HS-5 (cell line): ENCODE measurements around the gene FNDC1.

Experiments
- DNase-seq: peaks from one replicate; pipeline ENCODE4 v3.0.0-alpha.2; 2012; ENCODE audit warnings: low read depth

FNDC1 gene

GRCh38 chr6:159161839-159162238 lies 7.4 kb upstream of the FNDC1 start:
- DNase-seq, result no peak

GRCh38 chr6:159163901-159164370 lies 5.3 kb upstream of the FNDC1 start:
- DNase-seq, result no peak

- no peak for DNase-seq
These were observed 536 bp upstream of the FNDC1 start for GRCh38 chr6:159168536-159169192.

GRCh38 chr6:159169557-159170332 lies 545 bp downstream of the FNDC1 start:
- DNase-seq, result no peak

DNA sequence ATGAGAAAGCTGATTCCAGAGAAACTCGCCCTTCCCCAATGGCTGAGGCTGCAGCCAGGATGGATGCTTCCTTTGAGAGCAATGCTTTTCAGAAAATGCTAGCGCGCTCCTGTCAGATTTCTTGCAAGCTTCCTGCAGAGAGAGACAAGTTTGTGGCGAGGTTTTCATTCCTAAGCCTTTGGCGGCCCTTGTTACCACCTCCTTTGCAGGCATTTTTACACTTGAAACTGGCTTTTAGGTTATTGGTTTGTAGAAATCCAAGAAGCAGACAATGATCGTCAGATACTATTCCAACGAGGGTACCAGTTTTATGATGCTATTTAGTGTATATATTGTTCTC lies 1.1 kb downstream of the FNDC1 start:
- DNase-seq, result no peak

DNA sequence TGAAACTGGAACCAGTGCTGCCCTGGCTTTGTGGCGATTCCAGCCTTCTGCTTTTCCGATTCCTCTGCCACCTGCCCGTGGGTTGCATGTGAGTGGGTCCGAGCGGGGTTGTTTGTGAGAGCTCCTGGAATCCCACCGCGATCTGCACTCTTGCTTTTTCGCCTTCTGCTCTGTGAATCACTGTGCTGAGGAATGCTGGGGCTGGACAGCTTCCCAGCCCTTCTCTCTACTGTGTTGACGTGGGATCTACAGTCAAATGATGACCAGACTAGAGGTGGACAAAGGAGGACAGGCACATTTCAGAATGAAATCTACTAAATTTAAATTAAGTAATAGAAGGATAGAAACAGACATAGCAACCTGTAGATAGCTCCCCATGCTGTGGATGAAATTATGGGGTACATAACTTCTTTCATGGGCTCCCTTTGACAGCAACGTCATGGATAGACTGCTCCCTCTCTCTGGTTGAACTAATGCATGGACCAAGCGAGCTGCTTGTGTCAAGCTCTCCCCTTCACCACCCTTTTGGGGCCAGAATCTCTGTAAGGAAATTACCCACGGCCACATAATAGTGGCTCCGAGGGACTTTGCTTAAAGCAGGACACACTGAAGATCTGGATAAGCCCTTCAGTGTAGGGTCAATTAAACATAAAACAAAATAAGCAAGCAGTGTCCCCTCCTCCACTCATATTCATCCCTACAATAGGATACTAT lies 2.0 kb downstream of the FNDC1 start:
- no peak for DNase-seq

DNA sequence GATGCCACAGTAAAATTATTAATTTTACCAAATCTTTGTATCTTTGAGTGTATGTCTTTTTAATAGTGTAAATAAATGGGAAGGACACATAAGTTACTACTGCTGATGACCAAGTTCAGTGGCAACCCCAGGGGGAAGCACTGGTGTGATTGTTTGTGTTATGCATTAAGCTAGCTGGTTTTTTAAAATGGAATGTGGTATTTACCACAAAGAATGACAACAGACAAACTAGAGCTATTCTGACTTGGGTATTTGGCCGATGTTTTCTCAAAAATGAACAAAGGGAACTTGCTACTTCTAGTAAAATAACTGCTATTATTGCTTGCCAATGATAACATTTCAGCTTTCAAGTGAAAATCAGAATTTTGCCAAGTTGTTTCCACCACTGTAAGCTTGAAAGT lies 2.9 kb downstream of the FNDC1 start:
- DNase-seq, result no peak

DNA sequence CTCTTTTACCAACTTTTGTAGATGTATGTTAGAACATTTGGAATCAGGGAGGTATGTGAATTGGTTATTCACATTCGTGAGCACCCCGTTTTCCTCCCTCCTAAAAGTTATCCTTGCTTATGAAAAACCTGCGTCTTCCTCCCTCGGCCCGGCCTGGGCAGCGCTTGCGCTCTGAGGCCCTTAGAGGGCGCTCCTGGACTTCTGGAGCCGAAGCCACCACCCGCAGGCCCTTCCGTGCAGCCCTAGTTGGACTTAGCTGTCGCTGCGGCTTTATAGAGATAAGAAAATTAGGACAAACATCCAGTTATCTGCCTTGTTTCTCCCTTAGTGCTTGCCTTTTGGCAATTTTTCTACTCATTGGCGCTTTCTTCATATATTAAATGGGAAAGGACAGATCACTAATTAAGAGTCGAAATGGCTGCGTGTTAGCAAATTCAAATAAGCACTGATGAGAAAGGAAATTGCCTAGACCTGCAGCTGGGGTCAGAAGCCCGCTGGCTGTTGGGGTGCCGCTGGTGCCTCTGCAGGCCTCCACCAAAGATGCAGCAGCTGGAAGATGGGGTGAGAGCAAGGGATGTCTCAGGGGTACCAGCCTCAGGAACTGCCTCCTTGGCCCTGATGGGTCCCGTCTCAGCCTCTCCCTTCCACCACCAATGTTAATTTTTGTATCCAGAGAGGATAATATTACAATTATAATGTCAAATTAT lies 5.2 kb downstream of the FNDC1 start:
- no peak for DNase-seq

- no peak for DNase-seq
These were observed 7.7 kb downstream of the FNDC1 start for GRCh38 chr6:159176913-159177312.

- no peak for DNase-seq
These were observed 9.6 kb downstream of the FNDC1 start for GRCh38 chr6:159178847-159179246.

GRCh38 chr6:159180001-159180400 lies 10.8 kb downstream of the FNDC1 start:
- DNase-seq, result no peak

- no peak for DNase-seq
These were observed 12.7 kb downstream of the FNDC1 start for GRCh38 chr6:159181914-159182313.

DNA sequence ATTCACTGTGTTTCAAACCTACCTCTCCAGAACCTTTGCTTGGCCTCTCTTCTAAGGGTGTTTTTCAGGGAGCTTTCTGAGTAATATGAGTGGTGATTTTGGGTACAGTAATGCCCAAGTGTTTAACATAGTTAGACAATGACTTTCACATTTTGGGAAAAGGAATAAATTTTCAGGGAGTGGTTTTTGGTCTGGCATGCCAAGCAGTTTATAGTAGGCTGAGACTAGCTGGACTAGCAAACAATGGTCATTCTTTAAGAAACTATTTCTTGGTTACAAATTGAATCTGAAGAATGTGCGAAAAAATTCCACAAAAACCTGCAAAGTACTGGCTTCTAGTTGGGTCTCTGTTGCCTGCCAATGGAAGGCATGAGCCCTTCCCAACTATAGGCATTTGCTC lies 15.4 kb downstream of the FNDC1 start:
- no peak for DNase-seq

DNA sequence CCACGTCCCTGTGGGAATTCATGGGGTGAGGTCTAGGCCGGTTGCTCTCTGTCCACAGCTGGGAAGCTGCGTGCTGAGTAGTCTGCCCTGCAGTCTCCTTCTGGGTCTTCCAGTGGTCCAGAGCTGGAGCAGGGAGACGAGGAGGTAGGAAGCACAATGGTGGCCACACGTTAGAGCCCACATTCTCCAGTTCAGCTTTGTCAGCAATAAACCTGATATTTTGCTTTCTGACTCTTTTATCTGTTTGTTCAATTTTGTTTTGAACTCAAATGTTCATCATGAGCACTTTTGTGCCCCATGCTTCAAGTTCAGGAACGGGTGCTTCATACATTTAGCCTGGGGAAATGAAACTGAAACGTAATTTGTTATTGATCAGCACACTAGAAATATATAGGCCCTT lies 21.3 kb downstream of the FNDC1 start:
- DNase-seq, result no peak

GRCh38 chr6:159193923-159194322 lies 24.7 kb downstream of the FNDC1 start:
- DNase-seq, result no peak

- no peak for DNase-seq
These were observed 25.2 kb downstream of the FNDC1 start for GRCh38 chr6:159194421-159194820.

DNA sequence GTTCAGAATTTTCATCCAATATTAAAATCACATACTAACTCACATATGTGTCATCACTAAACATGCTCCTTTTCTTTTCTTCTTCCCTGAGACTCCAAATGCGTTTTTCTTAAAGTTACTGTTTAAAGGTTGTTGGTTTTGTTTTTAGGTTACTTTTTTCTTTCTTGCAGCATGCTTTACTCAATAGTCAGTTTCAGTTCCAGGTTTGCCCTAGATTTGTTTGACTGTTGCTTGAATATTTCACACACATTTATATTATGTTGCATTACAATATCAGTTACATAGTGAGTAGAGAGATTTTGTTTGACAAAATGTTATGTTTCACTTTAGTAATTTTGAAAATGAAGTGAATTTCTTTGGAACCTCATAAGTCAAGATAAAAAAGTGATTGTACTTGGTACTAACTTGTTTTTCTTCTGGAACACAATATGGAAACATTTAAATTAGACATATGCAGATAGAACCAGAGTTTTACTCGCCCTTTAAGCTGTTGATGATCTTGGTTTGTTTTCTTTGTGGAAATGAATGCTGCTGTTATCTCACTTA lies 27.3 kb downstream of the FNDC1 start:
- DNase-seq, result no peak

- DNase-seq, result no peak
These were observed 28.1 kb downstream of the FNDC1 start for GRCh38 chr6:159197251-159197650.

- DNase-seq, result no peak
These were observed 32.1 kb downstream of the FNDC1 start for GRCh38 chr6:159201336-159201735.

DNA sequence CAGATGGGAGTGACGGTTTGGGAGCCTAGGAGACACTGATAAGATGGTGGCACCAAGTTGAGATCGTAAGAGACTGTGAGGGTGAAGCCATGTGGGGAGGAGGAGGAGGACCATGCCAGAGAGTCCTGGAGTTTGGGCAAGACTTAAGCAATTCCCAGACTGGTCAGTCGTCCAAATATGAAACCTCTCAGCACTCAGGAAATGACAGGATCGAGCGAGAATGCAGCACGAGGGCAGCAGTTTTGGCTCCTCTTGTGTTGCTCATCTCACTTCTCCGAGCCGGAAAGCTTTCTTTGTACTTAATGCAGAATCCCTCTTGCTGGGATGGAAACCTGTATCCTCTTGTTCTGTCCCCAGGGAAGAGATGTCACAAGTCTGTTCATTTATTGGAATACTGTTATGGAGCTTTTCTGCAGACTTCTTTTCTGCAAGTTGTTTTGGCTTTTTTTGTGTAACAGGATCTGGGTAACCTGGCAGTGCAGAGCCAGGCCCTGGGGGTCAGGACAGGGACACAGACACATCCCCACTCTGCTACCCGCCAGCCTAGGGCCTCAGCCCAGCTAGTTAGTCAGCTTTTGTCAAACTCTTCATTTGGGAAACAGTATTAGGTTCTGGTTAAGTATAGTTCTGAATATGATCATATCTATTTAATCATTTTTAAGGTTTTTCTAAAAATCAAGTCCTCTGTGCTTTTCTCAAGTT lies 34.3 kb downstream of the FNDC1 start:
- DNase-seq, result peak; percentile 93

- DNase-seq, result no peak
These were observed 35.4 kb downstream of the FNDC1 start for GRCh38 chr6:159204605-159205004.

DNA sequence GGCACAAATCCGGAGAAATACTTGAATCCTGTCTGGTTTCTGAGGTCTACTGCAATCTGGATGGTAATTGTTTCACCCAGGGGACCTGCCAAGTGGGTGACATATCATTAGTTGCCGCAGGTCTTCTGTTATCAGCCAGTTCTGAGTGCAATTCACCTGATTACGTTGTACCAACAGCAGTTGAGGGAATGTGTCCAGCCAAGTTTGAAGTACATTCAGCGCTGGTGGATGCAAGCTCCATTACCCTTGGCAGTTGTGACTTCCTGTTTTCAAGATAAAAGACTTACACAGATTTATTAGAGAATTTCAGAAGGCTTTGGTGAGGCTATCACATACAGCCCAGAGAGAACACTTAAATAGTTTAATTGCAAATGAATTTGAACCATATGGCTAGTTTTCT lies 42.8 kb downstream of the FNDC1 start:
- no peak for DNase-seq
